Neural progenitor cell (in vitro differentiated cells): Measurements from ENCODE around the gene ABCA3. TPM values are rescaled to one million over a fixed set of nuclear protein-coding genes. Genes with fewer than 3 reads are reported as not detected.

Source experiments
- DNase-seq: peaks from one replicate; pipeline ENCODE4 v3.0.0-alpha.2; 2016; ENCODE audit warnings: low spot score
- H2AFZ ChIP-seq: fragments of 200-600 bp; sonication (generic); replicated peaks from 2 replicates; pipeline ENCODE4 v1.6.1; 2016; ENCODE audit warnings: antibody characterized with exemption
- H3F3A ChIP-seq: fragments of 200-600 bp; sonication (generic); 2 replicates; pipeline ENCODE4 v1.6.1; 2016; ENCODE audit warnings: antibody characterized with exemption, low read depth
- H3K27ac ChIP-seq: fragments of 200-600 bp; sonication (generic); 2 replicates; pipeline ENCODE4 v1.5.1; 2016; ENCODE audit warnings: mild to moderate bottlenecking
- H3K27me3 ChIP-seq: fragments of 200-600 bp; sonication (generic); 2 replicates; pipeline ENCODE4 v1.6.1; 2016; ENCODE audit warnings: mild to moderate bottlenecking, moderate library complexity
- H3K36me3 ChIP-seq: fragments of 200-600 bp; sonication (generic); 2 replicates; pipeline ENCODE4 v1.5.1; 2016
- H3K4me1 ChIP-seq: fragments of 200-600 bp; sonication (generic); 2 replicates; pipeline ENCODE4 v1.6.1; 2016; ENCODE audit warnings: mixed run types
- H3K4me2 ChIP-seq: fragments of 200-600 bp; sonication (generic); 2 replicates; pipeline ENCODE4 v1.6.1; 2016
- H3K4me3 ChIP-seq: fragments of 200-600 bp; sonication (generic); 2 replicates; pipeline ENCODE4 v1.5.1; 2016
- H3K79me2 ChIP-seq: fragments of 200-600 bp; sonication (generic); 2 replicates; pipeline ENCODE4 v1.6.1; 2016; ENCODE audit warnings: low read depth
- H3K9ac ChIP-seq: fragments of 200-600 bp; sonication (generic); 2 replicates; pipeline ENCODE4 v1.6.1; 2016
- H3K9me3 ChIP-seq: fragments of 200-600 bp; sonication (generic); 2 replicates; pipeline ENCODE4 v1.5.1; 2016; ENCODE audit warnings: low read depth
- H4K20me1 ChIP-seq: fragments of 200-600 bp; sonication (generic); 2 replicates; pipeline ENCODE4 v1.6.1; 2016; ENCODE audit warnings: low read depth
- H3K27ac Mint-ChIP-seq: 3 replicates; pipeline ENCODE4 v1.8.0; 2021; ENCODE audit warnings: mixed read lengths
- H3K27me3 Mint-ChIP-seq: 2 replicates; pipeline ENCODE4 v1.8.0; 2022; ENCODE audit warnings: low read depth, mild to moderate bottlenecking, inconsistent platforms, moderate library complexity, mixed read lengths; ENCODE audit not compliant: insufficient read depth
- H3K36me3 Mint-ChIP-seq: 3 replicates; pipeline ENCODE4 v1.8.0; 2021; ENCODE audit warnings: mixed read lengths
- H3K4me1 Mint-ChIP-seq: 3 replicates; pipeline ENCODE4 v1.8.0; 2021; ENCODE audit warnings: mixed read lengths
- H3K4me3 Mint-ChIP-seq: 3 replicates; pipeline ENCODE4 v1.8.0; 2021; ENCODE audit warnings: mild to moderate bottlenecking, moderate library complexity, mixed read lengths
- H3K9me3 Mint-ChIP-seq: 3 replicates; pipeline ENCODE4 v1.8.0; 2020; ENCODE audit warnings: mixed read lengths
- CTCF ChIP-seq: fragments of 200-600 bp; sonication (generic); IDR thresholded peaks from 2 replicates; pipeline ENCODE4 v1.5.1; 2017; ENCODE audit warnings: antibody characterized with exemption, mild to moderate bottlenecking
- EZH2 ChIP-seq: fragments of 200-600 bp; sonication (generic); IDR thresholded peaks from 2 replicates; pipeline ENCODE4 v1.6.1; 2017; ENCODE audit warnings: antibody characterized with exemption, mild to moderate bottlenecking, moderate library complexity
- EZH2phosphoT487 ChIP-seq: fragments of 200-600 bp; sonication (generic); IDR thresholded peaks from 2 replicates; pipeline ENCODE4 v1.6.1; 2017; ENCODE audit warnings: antibody characterized with exemption
- total RNA-seq: library from RNA; depleted of rRNA; stranded (reverse); fragments of >200 nt; gene quantifications from 2 replicates; pipeline ENCODE4 v1.2.3, GENCODE V29; 2015; ENCODE audit warnings: low replicate concordance

ABCA3 gene
- total RNA-seq, 1 donor from 2014 or later: 9.7 TPM

GRCh38 chr16:2323701-2324100 lies 16.8 kb downstream of the ABCA3 start:
- Histone ChIP-seq H3K9me3 (no peaks in the 10 kb centered on the region), H3K36me3 (no peaks in the 10 kb centered on the region), H3K27ac (no peak overlapping the region), H3F3A (no peaks in the 10 kb centered on the region), H2AFZ (no peak overlapping the region), H4K20me1 (no peaks in the 10 kb centered on the region), H3K9ac (no peak overlapping the region), H3K4me2 (no peak overlapping the region), H3K4me3 (no peak overlapping the region), H3K27me3 (no peaks in the 10 kb centered on the region), H3K79me2 (no peaks in the 10 kb centered on the region), H3K4me1 (no peaks in the 10 kb centered on the region)
- no peak overlapping the region for H3K27ac Mint-ChIP-seq
- peaks cover 9% of the 10 kb centered on the region for H3K27me3 Mint-ChIP-seq
- no peak overlapping the region for H3K4me3 Mint-ChIP-seq
- H3K4me1 Mint-ChIP-seq: no peaks in the 10 kb centered on the region
- no peak for DNase-seq
- no peaks in the 10 kb centered on the region for H3K9me3 Mint-ChIP-seq
- TF ChIP-seq CTCF (no peak), EZH2phosphoT487 (no peak), EZH2 (no peak)
- H3K36me3 Mint-ChIP-seq: peaks cover 2% of the 10 kb centered on the region

GRCh38 chr16:2319606-2320005 lies 20.9 kb downstream of the ABCA3 start:
- Histone ChIP-seq H3K9ac (no peak overlapping the region), H3K79me2 (no peaks in the 10 kb centered on the region), H3K4me2 (no peak overlapping the region), H3K4me3 (no peak overlapping the region), H3K36me3 (no peaks in the 10 kb centered on the region), H3K27me3 (no peaks in the 10 kb centered on the region), H3F3A (no peaks in the 10 kb centered on the region), H3K27ac (no peak overlapping the region), H2AFZ (no peak overlapping the region), H3K4me1 (no peaks in the 10 kb centered on the region), H3K9me3 (no peaks in the 10 kb centered on the region), H4K20me1 (no peaks in the 10 kb centered on the region)
- H3K4me1 Mint-ChIP-seq: no peaks in the 10 kb centered on the region
- no peaks in the 10 kb centered on the region for H3K9me3 Mint-ChIP-seq
- peaks cover 2% of the 10 kb centered on the region for H3K36me3 Mint-ChIP-seq
- no peak overlapping the region for H3K27ac Mint-ChIP-seq
- peaks cover 3% of the 10 kb centered on the region for H3K27me3 Mint-ChIP-seq
- TF ChIP-seq EZH2 (no peak), EZH2phosphoT487 (no peak), CTCF (no peak)
- DNase-seq: no peak
- no peak overlapping the region for H3K4me3 Mint-ChIP-seq

- no peak overlapping the region for H3K27ac Mint-ChIP-seq
- H3K27me3 Mint-ChIP-seq: peaks cover 3% of the 10 kb centered on the region
- Histone ChIP-seq H3K9ac (no peak overlapping the region), H3K9me3 (no peaks in the 10 kb centered on the region), H3K4me2 (no peak overlapping the region), H3K36me3 (no peaks in the 10 kb centered on the region), H3K4me3 (no peak overlapping the region), H3K27me3 (no peaks in the 10 kb centered on the region), H4K20me1 (no peaks in the 10 kb centered on the region), H3K79me2 (no peaks in the 10 kb centered on the region), H3F3A (no peaks in the 10 kb centered on the region), H3K4me1 (no peaks in the 10 kb centered on the region), H3K27ac (no peak overlapping the region), H2AFZ (no peak overlapping the region)
- H3K4me1 Mint-ChIP-seq: no peaks in the 10 kb centered on the region
- no peak overlapping the region for H3K4me3 Mint-ChIP-seq
- H3K36me3 Mint-ChIP-seq: peaks cover 2% of the 10 kb centered on the region
- TF ChIP-seq EZH2phosphoT487 (no peak), CTCF (no peak), EZH2 (no peak)
- H3K9me3 Mint-ChIP-seq: no peaks in the 10 kb centered on the region
- DNase-seq: no peak
These were observed 23.1 kb downstream of the ABCA3 start for GRCh38 chr16:2317231-2318020.
